HG02970 (cell line): ENCODE data around the gene TM4SF1.
"Not testable (repeated sequence)": the region's sequence is repeated elsewhere in the genome, so short reads cannot be mapped to it uniquely, and the experiment has no call there.

Source experiments
- ATAC-seq: cut with Tn5 transposase; IDR thresholded peaks from one replicate; pipeline ENCODE4 v1.9.1; 2021; ENCODE audit warnings: mild to moderate bottlenecking, moderate library complexity, moderate number of reproducible peaks; ENCODE audit not compliant: unreplicated experiment, low FRiP score

Gene TM4SF1

DNA sequence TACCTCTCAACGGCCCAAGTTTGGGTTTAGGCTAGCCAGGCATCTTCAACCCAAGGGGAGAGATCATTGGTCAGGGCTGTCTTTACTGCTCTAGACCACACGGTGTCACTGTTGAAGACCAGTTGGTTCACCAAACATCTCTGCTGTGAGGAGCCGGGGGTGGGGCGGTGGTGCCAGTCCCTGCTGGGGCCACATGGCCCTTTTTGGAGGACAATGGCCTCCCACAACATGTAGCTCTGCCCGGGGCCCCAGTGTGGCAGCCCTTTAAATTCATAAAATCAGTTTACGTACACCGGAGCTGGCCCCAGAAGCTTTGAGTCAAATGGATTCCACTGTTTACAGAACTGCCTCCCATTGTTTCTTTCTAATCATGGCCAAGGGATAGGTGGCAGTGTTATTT, 24.9 kb downstream of the TM4SF1 start:
- ATAC-seq, result peak; percentile 72

DNA sequence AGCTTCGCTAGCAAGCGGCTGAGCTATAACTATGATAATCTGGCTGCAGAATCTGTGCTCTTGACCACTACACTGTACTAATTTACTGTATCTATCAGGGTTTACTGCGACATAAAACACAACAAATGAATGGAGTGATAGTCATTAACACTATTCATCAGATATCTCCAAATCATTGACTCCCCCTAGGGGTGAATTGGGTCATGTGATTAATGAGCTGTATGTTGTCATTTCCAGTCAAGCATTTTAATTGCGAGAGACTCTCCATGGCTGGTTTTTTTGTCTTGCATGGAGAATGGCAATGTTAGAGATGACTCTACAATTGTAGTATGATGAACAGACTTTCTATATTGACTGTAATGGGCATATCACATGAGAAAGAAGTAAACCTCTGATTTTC, 33.5 kb downstream of the TM4SF1 start:
- no peak for ATAC-seq

DNA sequence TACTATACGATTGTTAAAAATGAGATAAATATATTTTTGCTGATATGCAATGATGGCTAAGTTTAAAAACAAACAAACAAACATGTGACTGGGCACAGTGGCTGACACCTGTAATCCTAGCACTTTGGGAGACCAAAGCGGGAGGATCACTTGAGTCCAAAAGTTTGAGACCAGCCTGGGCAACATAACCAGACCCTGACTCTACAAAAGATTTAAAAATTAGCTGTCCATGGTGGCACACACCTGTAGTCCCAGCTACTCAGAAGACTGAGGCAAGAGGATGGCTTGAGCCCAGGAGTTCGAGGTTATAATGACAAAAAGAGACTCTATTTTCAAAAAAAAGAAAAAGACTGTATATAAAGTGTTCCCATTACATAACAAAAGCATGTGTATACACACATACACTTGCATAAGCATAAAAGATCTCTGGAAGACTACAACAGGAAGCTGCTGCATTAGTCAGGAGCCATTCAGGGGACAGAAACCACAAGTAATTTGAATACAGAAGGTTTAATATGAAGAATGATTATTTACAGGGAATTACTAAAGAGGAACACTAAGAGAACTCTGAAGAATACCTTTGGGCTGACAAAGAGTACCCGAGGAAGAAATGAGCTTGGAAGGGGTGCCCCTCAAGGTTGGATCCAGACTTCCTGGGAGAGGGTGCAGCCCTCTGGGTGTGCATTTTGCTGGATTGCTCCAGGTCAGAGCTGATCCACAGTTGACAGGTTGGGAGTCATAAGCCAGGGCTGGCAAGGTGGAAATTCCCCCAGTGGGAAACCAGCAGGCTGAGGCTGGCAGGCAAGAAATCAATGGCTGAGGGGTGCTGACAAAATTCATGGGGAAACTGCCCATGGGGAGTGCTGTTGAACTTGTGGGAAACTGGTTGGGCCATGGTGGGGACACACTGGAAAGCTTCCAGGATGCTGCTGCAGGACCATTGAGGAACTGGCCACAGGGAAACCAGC, 34.8 kb downstream of the TM4SF1 start:
- ATAC-seq, result no peak

GRCh38 chr3:149340310-149340933, 37.0 kb downstream of the TM4SF1 start:
- no peak for ATAC-seq

- ATAC-seq, result no peak
Observed at GRCh38 chr3:149339931-149340309, 37.5 kb downstream of the TM4SF1 start.

DNA sequence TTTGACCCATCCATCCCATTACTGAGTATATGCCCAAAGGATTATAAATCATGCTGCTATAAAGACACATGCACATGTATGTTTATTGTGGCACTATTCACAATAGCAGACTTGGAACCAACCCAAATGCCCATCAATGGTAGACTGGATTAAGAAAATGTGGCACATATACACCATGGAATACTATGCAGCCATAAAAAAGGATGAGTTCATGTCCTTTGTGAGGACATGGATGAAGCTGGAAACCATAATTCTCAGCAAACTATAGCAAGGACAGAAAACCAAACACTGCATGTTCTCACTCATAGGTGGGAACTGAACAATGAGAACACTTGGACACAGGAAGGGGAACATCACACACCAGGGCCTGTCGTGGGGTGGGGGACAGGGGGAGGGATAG, 40.0 kb downstream of the TM4SF1 start:
- ATAC-seq, result not testable (repeated sequence)

GRCh38 chr3:149336925-149337324, 40.5 kb downstream of the TM4SF1 start:
- no peak for ATAC-seq

DNA sequence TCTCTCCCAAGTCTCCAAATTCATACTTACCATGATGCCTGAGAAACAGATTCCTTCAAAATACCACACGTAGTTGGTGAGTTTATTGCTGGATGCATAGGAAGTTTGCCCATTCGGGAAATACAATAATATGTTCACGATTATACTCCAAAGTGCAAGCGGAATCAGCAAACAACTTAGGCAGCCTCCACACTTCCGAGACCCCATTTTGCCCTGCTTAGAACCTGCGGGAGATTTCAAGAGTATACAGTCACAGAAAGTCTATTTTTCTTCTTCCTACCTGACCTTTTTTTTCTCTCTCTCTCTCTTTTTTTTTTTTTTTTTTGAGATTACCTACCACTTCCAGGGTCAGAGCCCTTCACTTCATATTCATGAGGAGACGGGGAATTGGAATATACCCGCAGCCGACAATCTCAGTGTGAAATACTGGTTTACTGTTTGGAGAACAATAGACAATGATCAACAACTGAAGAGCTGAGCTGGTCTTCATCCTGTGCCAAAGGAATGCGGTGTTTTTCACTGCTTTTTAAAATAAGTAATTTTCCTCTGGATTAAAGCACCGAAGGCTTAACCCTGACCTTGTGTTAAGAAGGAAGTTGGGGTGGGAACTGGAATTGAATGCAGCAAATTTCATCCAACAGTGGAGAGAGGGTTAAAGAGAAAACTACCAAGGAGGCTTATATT, 44.1 kb downstream of the TM4SF1 start, which contains the start of gene TM4SF18:
Gene TM4SF18, minus strand, starts transcription at position 461 of the 684 bp plus-strand sequence. Its CDS starts 254 bp downstream, at position 207.
- ATAC-seq, result no peak

- no peak for ATAC-seq
Observed at GRCh38 chr3:149332771-149333170, 44.7 kb downstream of the TM4SF1 start.

DNA sequence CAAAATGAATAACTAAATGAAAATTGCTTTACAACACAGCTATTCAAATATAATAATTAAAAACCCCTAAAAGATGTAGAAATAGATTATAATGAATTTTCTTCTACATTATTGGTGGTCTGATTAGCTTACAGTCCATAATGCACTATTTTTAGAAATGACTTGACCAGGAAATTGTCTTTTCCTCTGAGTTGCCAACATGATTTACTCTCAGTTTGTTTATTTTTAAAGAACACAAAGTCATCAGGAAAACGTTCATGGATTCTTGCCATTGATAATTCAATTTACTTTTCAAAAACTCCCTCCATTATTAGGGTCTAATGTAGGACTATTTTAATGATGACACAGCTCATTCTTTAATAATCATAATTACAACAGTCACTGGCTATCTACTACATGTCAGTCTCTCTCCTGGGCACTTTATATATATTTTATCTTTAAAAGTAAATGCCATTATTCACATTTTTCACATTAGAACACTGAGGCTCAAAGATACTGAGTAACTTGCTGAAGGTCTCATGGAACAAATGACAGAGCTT, 45.2 kb downstream of the TM4SF1 start:
- ATAC-seq, result no peak

DNA sequence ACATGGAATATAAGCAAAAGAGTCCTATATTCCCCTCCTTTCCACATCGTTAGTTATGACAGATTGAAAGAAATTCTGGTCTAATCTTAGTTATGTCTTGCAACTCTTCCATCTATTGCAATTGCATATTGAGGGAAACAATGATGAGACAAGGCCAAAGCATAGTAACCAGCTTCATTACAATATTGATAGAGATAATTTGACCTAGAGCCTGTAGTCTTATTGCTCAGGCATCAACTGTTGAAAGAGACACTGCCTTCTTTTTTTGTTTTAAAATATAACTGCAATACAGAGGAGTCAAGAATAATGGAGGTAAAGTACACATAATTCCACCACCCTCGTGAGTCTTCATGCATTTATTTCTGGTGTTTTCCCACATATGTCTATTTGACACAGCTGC, 46.1 kb downstream of the TM4SF1 start:
- ATAC-seq, result no peak

GRCh38 chr3:149330609-149331331, 46.7 kb downstream of the TM4SF1 start:
- no peak for ATAC-seq

GRCh38 chr3:149327156-149327555, 50.3 kb downstream of the TM4SF1 start:
- ATAC-seq, result no peak

DNA sequence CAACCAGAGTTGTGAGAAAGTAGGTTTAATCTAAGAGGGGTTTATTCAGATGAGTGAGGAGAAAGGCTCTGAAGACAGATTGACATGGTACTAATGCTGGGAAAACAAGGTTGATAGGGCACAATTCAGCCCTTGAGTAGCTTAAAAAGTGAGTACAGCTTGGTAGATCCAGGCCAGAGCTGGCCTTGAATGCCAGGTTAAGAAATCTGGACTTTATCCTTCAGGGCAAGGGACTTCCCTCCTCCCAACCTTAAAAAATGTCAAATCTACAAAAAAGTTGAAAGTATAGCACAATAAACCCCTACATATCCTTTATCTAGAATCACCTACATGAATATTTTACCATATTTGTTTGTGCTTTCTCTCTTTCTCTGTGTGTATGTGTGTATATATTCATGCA, 51.9 kb downstream of the TM4SF1 start:
- ATAC-seq, result no peak

- no peak for ATAC-seq
Observed at GRCh38 chr3:149324332-149324731, 53.1 kb downstream of the TM4SF1 start.

DNA sequence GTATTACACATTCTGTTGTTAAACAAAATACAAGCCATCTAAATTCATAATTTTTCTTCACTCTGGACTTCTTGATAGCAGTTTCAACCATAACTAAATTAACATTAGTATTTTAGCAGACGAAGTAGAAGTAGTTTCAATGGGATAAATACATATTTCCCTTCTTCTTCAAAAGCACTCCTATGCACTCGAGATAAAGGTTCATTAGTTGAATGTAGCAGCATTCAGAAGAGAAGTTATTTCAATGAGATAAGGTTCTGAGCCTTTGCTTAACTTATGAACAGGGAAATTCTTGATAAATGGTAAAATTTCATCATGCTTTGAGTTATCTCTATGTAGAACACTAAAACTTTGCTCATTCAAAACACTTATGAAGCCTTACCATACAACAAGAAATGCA, 55.8 kb downstream of the TM4SF1 start:
- no peak for ATAC-seq

- no peak for ATAC-seq
Observed at GRCh38 chr3:149321136-149321535, 56.3 kb downstream of the TM4SF1 start.

DNA sequence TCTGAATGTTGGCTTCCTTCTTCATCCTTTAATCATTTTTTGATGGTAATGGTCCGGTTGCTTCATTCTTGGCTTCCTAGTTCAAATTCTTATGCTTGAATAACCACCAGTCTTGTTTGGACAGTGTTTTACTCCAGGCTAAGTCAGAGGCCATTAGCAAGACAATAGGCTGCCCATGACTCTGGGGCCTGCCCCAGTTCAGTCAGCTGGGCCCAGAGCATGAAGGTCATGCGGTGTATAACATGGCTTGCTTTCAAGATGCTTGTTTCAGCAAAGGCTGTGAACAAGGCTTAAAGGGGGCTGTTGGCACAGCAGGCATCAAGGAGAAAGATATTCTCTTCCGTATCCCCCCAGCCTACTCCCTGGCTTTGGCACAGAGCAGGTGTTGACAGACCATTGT, 57.7 kb downstream of the TM4SF1 start:
- no peak for ATAC-seq
